WTC11 (cell line): ENCODE measurements around the gene PSMA3. TPM values are rescaled to one million over a fixed set of nuclear protein-coding genes. Genes with fewer than 3 reads are reported as not detected.

Experiments
- ATAC-seq: fragments of 200-7000 bp; cut with Tn5 transposase; 2 replicates; pipeline ENCODE4 v1.10.0; 2021; ENCODE audit warnings: mild to moderate bottlenecking, moderate library complexity
- CTCF ChIA-PET: fragments of 300-600 bp; sonication (Branson Sonifier 250); formaldehyde crosslinking; loops from one replicate; lab custom pipeline; 2021; ENCODE audit warnings: antibody characterized with exemption; lab: Charles Lee
- POLR2A ChIA-PET: fragments of 350-600 bp; sonication (Branson Sonifier 250); formaldehyde crosslinking; loops from one replicate; lab custom pipeline; 2021; ENCODE audit warnings: antibody characterized with exemption; lab: Charles Lee
- DNase-seq: peaks from one replicate; pipeline ENCODE4 v3.0.0; 2021; ENCODE audit warnings: low spot score
- H3K27ac Mint-ChIP-seq: 2 replicates; pipeline ENCODE4 v1.8.0; 2021; ENCODE audit warnings: mixed read lengths
- H3K27me3 Mint-ChIP-seq: 2 replicates; pipeline ENCODE4 v1.8.0; 2021; ENCODE audit warnings: low read depth, mild to moderate bottlenecking, moderate library complexity, mixed read lengths
- H3K36me3 Mint-ChIP-seq: 2 replicates; pipeline ENCODE4 v1.8.0; 2021; ENCODE audit warnings: mixed read lengths
- H3K4me1 Mint-ChIP-seq: 2 replicates; pipeline ENCODE4 v1.8.0; 2022; ENCODE audit warnings: mixed read lengths
- H3K4me3 Mint-ChIP-seq: 2 replicates; pipeline ENCODE4 v1.8.0; 2021; ENCODE audit warnings: mild to moderate bottlenecking, moderate library complexity, mixed read lengths
- H3K9me3 Mint-ChIP-seq: 2 replicates; pipeline ENCODE4 v1.8.0; 2021; ENCODE audit warnings: mixed read lengths
- CDX4 ChIP-seq: fragments of 250-450 bp; sonication (Bioruptor Pico); IDR thresholded peaks from 2 replicates; pipeline ENCODE4 v1.9.0; 2021; ENCODE audit warnings: moderate library complexity, mild to moderate bottlenecking, inconsistent platforms, borderline replicate concordance
- CTCF ChIP-seq: fragments of 200-600 bp; IDR thresholded peaks from 2 replicates; pipeline ENCODE4 v1.8.0; 2022; ENCODE audit warnings: antibody characterized with exemption
- E2F4 ChIP-seq: sonication (generic); formaldehyde crosslinking; IDR thresholded peaks from 2 replicates; pipeline ENCODE4 v1.8.1; 2022; ENCODE audit warnings: low read depth, mild to moderate bottlenecking, moderate library complexity, missing genetic modification reagents, borderline replicate concordance
- ESRRA ChIP-seq: sonication (generic); formaldehyde crosslinking; IDR thresholded peaks from 2 replicates; pipeline ENCODE4 v1.8.1; 2022; ENCODE audit warnings: mild to moderate bottlenecking, missing genetic modification reagents, borderline replicate concordance
- FOXK1 ChIP-seq: sonication (generic); formaldehyde crosslinking; IDR thresholded peaks from 2 replicates; pipeline ENCODE4 v1.8.0; 2022; ENCODE audit warnings: mild to moderate bottlenecking, moderate library complexity, missing genetic modification reagents
- GTF2I ChIP-seq: fragments of 250-450 bp; sonication (Bioruptor Pico); conservative IDR thresholded peaks from 2 replicates; pipeline ENCODE4 v1.4.0; 2021; ENCODE audit warnings: mild to moderate bottlenecking
- IRF1 ChIP-seq: sonication (generic); formaldehyde crosslinking; IDR thresholded peaks from 2 replicates; pipeline ENCODE4 v1.8.0; 2023; ENCODE audit warnings: missing genetic modification reagents
- JUN ChIP-seq: sonication (generic); formaldehyde crosslinking; IDR thresholded peaks from 2 replicates; pipeline ENCODE4 v1.8.0; 2023; ENCODE audit warnings: mild to moderate bottlenecking, missing genetic modification reagents
- MXD4 ChIP-seq: fragments of 250-450 bp; sonication (Bioruptor Pico); IDR thresholded peaks from 2 replicates; pipeline ENCODE4 v1.8.0; 2021; ENCODE audit warnings: mild to moderate bottlenecking, moderate library complexity, borderline replicate concordance
- MYBL2 ChIP-seq: sonication (generic); formaldehyde crosslinking; IDR thresholded peaks from 2 replicates; pipeline ENCODE4 v1.8.1; 2023; ENCODE audit warnings: mild to moderate bottlenecking, moderate library complexity, missing genetic modification reagents
- NFATC4 ChIP-seq: fragments of 250-450 bp; sonication (Bioruptor Pico); IDR thresholded peaks from 2 replicates; pipeline ENCODE4 v1.9.0; 2021; ENCODE audit warnings: mild to moderate bottlenecking
- NFYB ChIP-seq: sonication (generic); formaldehyde crosslinking; conservative IDR thresholded peaks from 2 replicates; pipeline ENCODE4 v1.8.0; 2022; ENCODE audit warnings: low read depth, missing genetic modification reagents
- NR1H2 ChIP-seq: sonication (generic); formaldehyde crosslinking; IDR thresholded peaks from 2 replicates; pipeline ENCODE4 v1.9.0; 2021; ENCODE audit warnings: mild to moderate bottlenecking, moderate library complexity, missing genetic modification reagents
- NR2C2 ChIP-seq: sonication (generic); formaldehyde crosslinking; IDR thresholded peaks from 2 replicates; pipeline ENCODE4 v1.8.0; 2022; ENCODE audit warnings: mild to moderate bottlenecking, missing genetic modification reagents
- RELA ChIP-seq: sonication (generic); formaldehyde crosslinking; IDR thresholded peaks from 2 replicates; pipeline ENCODE4 v1.8.1; 2022; ENCODE audit warnings: missing genetic modification reagents, mild to moderate bottlenecking, borderline replicate concordance
- SP1 ChIP-seq: sonication (generic); formaldehyde crosslinking; conservative IDR thresholded peaks from 2 replicates; pipeline ENCODE4 v1.8.1; 2022; ENCODE audit warnings: missing genetic modification reagents
- TEAD4 ChIP-seq: sonication (generic); formaldehyde crosslinking; IDR thresholded peaks from 2 replicates; pipeline ENCODE4 v1.8.0; 2022; ENCODE audit warnings: mild to moderate bottlenecking, missing genetic modification reagents
- TP53 ChIP-seq: sonication (generic); formaldehyde crosslinking; IDR thresholded peaks from 2 replicates; pipeline ENCODE4 v1.8.1; 2023; ENCODE audit warnings: mild to moderate bottlenecking, missing genetic modification reagents
- USF1 ChIP-seq: sonication (generic); formaldehyde crosslinking; IDR thresholded peaks from 2 replicates; pipeline ENCODE4 v1.8.0; 2022; ENCODE audit warnings: mild to moderate bottlenecking, missing genetic modification reagents
- ZMAT4 ChIP-seq: fragments of 250-450 bp; sonication (Bioruptor Pico); IDR thresholded peaks from 2 replicates; pipeline ENCODE4 v1.9.0; 2021; ENCODE audit warnings: mild to moderate bottlenecking
- ZNF317 ChIP-seq: sonication (generic); formaldehyde crosslinking; IDR thresholded peaks from 2 replicates; pipeline ENCODE4 v1.8.1; 2023; ENCODE audit warnings: low read depth, mild to moderate bottlenecking, moderate library complexity, missing genetic modification reagents, borderline replicate concordance
- ZNF512 ChIP-seq: sonication (generic); formaldehyde crosslinking; IDR thresholded peaks from 2 replicates; pipeline ENCODE4 v1.8.1; 2022; ENCODE audit warnings: missing genetic modification reagents, borderline replicate concordance
- ZNF532 ChIP-seq: fragments of 250-450 bp; sonication (Bioruptor Pico); IDR thresholded peaks from 2 replicates; pipeline ENCODE4 v1.9.0; 2021; ENCODE audit warnings: mild to moderate bottlenecking, borderline replicate concordance
- total RNA-seq: library from RNA; stranded (reverse); gene quantifications from 3 replicates; pipeline ENCODE4 v1.2.3, GENCODE V29; 2021

The PSMA3 gene
- total RNA-seq, 1 experiment from 2014 or later, result 286 TPM

GRCh38 chr14:58297412-58297761 lies 52.7 kb downstream of the PSMA3 start (continued):
- TF ChIP-seq IRF1 (no peak), ESRRA (CRISPR knock-in tag) (no peak)

- H3K36me3 Mint-ChIP-seq, result peaks cover 31% of the 10 kb centered on the region
- peaks cover 11% of the 10 kb centered on the region for H3K4me1 Mint-ChIP-seq
- H3K4me3 Mint-ChIP-seq, result no peak overlapping the region
- ChIA-PET CTCF (interaction anchor here (0.6 to 2.3 kb wide), 3 partner anchors 40 to 98 kb away, joined by 3 to 12 read pairs (median 8); partner anchors contain the start of genes PSMA3 and TOMM20L), POLR2A (interaction anchor here (0.7 to 2.3 kb wide), 9 partner anchors 34 to 1951 kb away, joined by 3 to 21 read pairs (median 4); partner anchors contain the start of genes KIAA0586, PPM1A, PSMA3 and TIMM9)
- ATAC-seq (peak; percentile 92), DNase-seq (peak; percentile 98)
- no peaks in the 10 kb centered on the region for H3K9me3 Mint-ChIP-seq
- no peaks in the 10 kb centered on the region for H3K27me3 Mint-ChIP-seq
- H3K27ac Mint-ChIP-seq, result no peak overlapping the region
- TF ChIP-seq ZNF317 (no peak), SP1 (CRISPR knock-in tag) (peak; percentile 65; the same call in 1 of the 2 replicates), USF1 (no peak), ZNF532 (peak; percentile 95), ZNF512 (CRISPR knock-in tag) (no peak), CTCF (no peak), TEAD4 (CRISPR knock-in tag) (no peak), FOXK1 (CRISPR knock-in tag) (peak; percentile 30; the same call in 1 of the 2 replicates), NR1H2 (CRISPR knock-in tag) (no peak), JUN (CRISPR knock-in tag) (no peak), MXD4 (CRISPR knock-in tag) (peak; percentile 98), GTF2I (CRISPR knock-in tag) (no peak), RELA (CRISPR knock-in tag) (no peak), CDX4 (CRISPR knock-in tag) (no peak), E2F4 (CRISPR knock-in tag) (no peak), NFYB (CRISPR knock-in tag) (peak; percentile 95), NFATC4 (CRISPR knock-in tag) (0 out of 2 replicates have a peak, but pooled peaks have one; percentile 48), TP53 (CRISPR knock-in tag) (no peak), IRF1 (no peak), NR2C2 (CRISPR knock-in tag) (no peak), MYBL2 (CRISPR knock-in tag) (no peak), ZMAT4 (CRISPR knock-in tag) (no peak)
These were observed 53.3 kb downstream of the PSMA3 start for GRCh38 chr14:58297762-58298476.
